ENCODE results near the gene PIAS1.

The PIAS1 gene

DNA sequence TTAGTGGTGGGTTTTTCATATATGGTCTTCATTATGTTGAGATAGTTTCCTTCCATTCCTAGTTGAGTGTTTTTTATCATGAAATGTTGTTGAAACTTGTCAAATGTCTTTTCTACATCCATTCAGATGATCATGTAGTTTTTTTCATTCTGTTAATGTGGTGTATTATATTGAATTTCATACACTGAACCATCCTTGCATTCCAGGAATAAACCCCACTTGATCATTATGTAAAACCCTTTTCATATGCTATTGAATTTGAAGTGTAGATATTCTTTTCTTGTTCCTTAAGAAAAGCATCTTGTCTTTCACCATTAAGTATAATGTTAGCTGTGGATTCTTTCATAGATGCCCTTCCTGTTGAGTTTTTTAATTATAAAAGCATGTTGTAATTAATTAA is 42.9 kb downstream of the PIAS1 start:
- no peak overlapping the region for H3K4me3 ChIP-seq (ENCODE audit: low read depth, low read length)
- TF ChIP-seq, protein P1, sequence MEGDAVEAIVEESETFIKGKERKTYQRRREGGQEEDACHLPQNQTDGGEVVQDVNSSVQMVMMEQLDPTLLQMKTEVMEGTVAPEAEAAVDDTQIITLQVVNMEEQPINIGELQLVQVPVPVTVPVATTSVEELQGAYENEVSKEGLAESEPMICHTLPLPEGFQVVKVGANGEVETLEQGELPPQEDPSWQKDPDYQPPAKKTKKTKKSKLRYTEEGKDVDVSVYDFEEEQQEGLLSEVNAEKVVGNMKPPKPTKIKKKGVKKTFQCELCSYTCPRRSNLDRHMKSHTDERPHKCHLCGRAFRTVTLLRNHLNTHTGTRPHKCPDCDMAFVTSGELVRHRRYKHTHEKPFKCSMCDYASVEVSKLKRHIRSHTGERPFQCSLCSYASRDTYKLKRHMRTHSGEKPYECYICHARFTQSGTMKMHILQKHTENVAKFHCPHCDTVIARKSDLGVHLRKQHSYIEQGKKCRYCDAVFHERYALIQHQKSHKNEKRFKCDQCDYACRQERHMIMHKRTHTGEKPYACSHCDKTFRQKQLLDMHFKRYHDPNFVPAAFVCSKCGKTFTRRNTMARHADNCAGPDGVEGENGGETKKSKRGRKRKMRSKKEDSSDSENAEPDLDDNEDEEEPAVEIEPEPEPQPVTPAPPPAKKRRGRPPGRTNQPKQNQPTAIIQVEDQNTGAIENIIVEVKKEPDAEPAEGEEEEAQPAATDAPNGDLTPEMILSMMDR (IDR thresholded peaks at IDR 0.05; ENCODE audit: borderline replicate concordance, insufficient read depth, low read depth, low read length) = no peak

DNA sequence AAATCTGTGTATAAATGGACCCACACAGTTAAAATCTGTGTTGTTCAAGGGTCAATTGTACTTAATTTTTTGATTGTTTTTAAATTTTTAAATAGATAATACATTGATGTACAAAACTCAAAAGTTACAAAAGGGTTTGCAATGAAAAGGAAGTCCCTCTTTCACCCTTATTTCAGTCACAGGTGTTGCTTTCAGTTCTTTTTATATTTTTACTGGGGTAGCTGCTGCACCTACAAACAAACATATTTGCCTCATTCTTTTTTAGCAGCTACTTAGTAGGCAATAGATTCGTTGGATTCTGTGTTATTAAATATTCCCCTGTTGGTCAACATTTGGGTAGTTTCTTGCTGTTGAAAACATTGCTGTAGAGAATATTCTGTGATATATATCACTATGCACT is 44.4 kb downstream of the PIAS1 start:
- H3K4me3 ChIP-seq (ENCODE audit: low read depth, low read length) = no peak overlapping the region

DNA sequence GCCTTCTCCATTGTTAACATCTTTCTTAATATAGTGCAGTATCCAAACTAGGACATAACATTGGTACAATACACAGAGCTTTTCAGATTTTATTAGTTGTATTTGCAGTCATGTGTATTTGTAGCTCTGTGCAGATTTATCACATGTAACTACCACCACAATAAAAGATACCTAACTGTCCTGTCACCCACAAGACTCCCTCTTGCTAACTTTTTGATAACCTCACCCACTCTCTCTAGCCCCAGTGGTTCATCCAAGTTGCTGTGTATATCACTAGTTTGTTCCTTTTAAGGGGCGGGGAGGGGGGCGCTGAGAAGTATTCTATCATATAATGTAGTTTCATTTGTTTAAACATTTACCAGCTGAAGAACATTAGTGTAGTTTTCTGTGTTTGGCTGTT is 46.1 kb downstream of the PIAS1 start:
- TF ChIP-seq, protein P1 (IDR thresholded peaks at IDR 0.05; ENCODE audit: borderline replicate concordance, insufficient read depth, low read depth, low read length) = no peak
- H3K4me3 ChIP-seq (ENCODE audit: low read depth, low read length) = no peak overlapping the region

More for the DNA sequence above, 44.4 kb downstream of the PIAS1 start:
- TF ChIP-seq, protein P1 (IDR thresholded peaks at IDR 0.05; ENCODE audit: borderline replicate concordance, insufficient read depth, low read depth, low read length) = no peak

DNA sequence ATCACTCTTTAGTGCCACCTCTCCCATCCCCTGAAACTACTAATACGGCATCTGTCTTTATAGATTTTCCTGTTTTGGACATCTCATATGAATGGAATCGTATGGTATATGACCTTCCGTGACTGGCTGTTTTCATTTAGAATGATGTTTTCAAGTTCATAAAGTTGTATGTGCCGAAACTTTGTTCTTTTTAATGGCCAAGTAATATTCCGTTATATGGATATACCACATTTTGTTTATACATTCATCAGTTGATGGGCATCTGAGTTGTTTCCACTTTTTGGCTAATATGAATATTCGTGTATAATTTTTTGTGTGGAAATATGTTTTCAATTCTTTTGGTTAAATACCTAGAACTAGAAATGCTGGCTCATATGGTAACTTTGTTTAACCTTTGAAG is 49.5 kb downstream of the PIAS1 start:
- H3K4me3 ChIP-seq (ENCODE audit: low read depth, low read length) = no peak overlapping the region
- TF ChIP-seq, protein P1 (IDR thresholded peaks at IDR 0.05; ENCODE audit: borderline replicate concordance, insufficient read depth, low read depth, low read length) = no peak

DNA sequence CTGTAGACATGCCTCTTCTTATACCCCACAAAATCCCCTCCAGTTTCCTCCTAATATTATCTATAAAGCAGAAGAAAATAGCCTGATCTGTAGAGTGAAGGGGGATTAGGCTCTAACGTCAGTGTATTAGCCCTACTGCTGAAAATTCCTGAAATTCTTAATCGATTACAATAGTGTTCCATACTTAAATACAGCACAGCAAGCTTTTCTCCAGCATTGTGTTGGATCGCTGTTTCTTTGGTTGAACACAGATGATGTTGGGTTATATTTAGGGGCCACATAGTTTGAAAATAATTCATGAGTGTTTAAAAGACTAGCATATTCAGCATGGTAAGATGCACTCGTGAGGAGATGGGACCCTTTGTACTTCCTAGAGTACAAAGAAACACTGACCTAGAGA is 52.5 kb downstream of the PIAS1 start:
- TF ChIP-seq, protein P1 (IDR thresholded peaks at IDR 0.05; ENCODE audit: borderline replicate concordance, insufficient read depth, low read depth, low read length) = no peak
- no peak overlapping the region for H3K4me3 ChIP-seq (ENCODE audit: low read depth, low read length)

DNA sequence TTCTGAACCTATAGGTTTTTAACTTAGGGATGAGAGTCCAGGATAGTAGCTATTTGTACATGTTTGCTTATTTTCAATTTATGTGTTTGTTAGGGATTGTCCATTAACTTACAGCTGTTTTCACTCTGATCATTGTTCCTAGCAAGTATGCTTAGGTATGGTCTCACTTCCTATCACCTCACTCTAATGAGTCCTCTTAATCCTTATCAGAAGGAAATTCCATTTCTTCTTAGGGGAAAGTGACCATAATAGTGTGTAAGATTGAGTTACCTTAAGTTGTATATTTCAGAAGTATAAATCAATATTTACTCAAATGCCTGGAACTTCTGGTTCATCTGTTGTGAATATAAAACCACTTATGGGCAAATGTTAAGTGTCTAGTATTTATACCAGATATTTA is 53.0 kb downstream of the PIAS1 start:
- TF ChIP-seq, protein P1 (IDR thresholded peaks at IDR 0.05; ENCODE audit: borderline replicate concordance, insufficient read depth, low read depth, low read length) = no peak
- no peak overlapping the region for H3K4me3 ChIP-seq (ENCODE audit: low read depth, low read length)

DNA sequence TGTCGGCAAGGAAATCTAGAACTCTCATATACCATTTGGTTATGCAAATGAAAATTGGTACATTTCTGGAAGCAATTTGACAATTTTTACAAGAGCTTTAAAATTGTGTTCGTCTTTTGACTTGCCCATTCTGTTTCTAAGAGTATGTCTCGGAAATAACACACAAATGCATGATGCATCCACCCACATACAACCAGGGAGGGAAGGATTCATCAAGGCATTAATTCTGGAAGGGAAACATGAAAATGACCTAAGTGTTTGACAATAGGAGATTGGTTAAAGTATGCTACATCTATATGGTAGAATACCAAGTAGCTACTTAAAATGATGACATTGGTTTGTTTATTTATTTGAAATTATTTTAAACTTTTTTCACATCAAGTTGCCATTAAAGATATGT is 58.6 kb downstream of the PIAS1 start:
- TF ChIP-seq, protein P1 (IDR thresholded peaks at IDR 0.05; ENCODE audit: borderline replicate concordance, insufficient read depth, low read depth, low read length) = no peak
- no peak overlapping the region for H3K4me3 ChIP-seq (ENCODE audit: low read depth, low read length)

All from GM12875 (cell line).